HepG2 (cell line): Measurements from ENCODE around the gene CAT. TPM values are rescaled to one million over a fixed set of nuclear protein-coding genes. Genes with fewer than 3 reads are reported as not detected.

ENCODE experiments used
- ATAC-seq: fragments of 200-7000 bp; cut with Tn5 transposase; 3 replicates; pipeline ENCODE4 v1.9.1; 2020; ENCODE audit warnings: mild to moderate bottlenecking, moderate library complexity
- BruUV-seq: library from RNA; stranded (reverse); fragments of 400-500 nt; replicated peaks from 2 replicates; lab custom pipeline; 2021; lab: Mats Ljungman, UMichigan
- CTCF ChIA-PET: fragments of 300-600 bp; formaldehyde crosslinking; extraction: SDS; loops from one replicate; lab custom pipeline; 2021; ENCODE audit warnings: low total read pairs, inconsistent platforms, low intra/inter-chr PET ratio; lab: Yijun Ruan, JAX
- POLR2A ChIA-PET: fragments of 350-600 bp; sonication (Branson Sonifier 250); formaldehyde crosslinking; loops from one replicate; lab custom pipeline; 2020; ENCODE audit warnings: antibody characterized with exemption, inconsistent platforms; lab: Yijun Ruan, JAX
- DNase-seq: peaks from one replicate; pipeline ENCODE4 v3.0.0-alpha.2; 2015; ENCODE audit warnings: low spot score
- FAIRE-seq: peaks from 3 replicates; lab custom pipeline; 2011; peaks lifted over from hg19 to GRCh38; lab: Jason Lieb, UNC
- H2AFZ ChIP-seq: one replicate; pipeline ENCODE4 v1.6.1; 2011; ENCODE audit warnings: low read length, inconsistent platforms
- H3K27ac ChIP-seq: fragments of 300-600 bp; 3 replicates; pipeline ENCODE4 v1.8.0; 2011; ENCODE audit warnings: mixed run types, mild to moderate bottlenecking, mixed read lengths, low read length, inconsistent platforms; ENCODE audit not compliant: insufficient read depth; ENCODE audit errors: extremely low read length
- H3K27me3 ChIP-seq, 2 experiments: fragments of 200-600 bp in 1 of 2; 2 replicates in 1 of 2; 3 replicates in 1 of 2; pipeline versions ENCODE4 v1.6.0 to v1.8.0; 2011; ENCODE audit warnings: low read length in 2 of 2, mild to moderate bottlenecking in 2 of 2, moderate library complexity in 2 of 2, inconsistent platforms in 1 of 2; ENCODE audit not compliant: insufficient read depth in 2 of 2, control insufficient read depth in 1 of 2
- H3K36me3 ChIP-seq, 2 experiments: fragments of 200-600 bp in 1 of 2; replicated peaks in 1 of 2; 2 replicates in 1 of 2; 3 replicates in 1 of 2; pipeline versions ENCODE4 v1.5.1 to v1.8.0; 2011; ENCODE audit warnings: low read length in 2 of 2, inconsistent platforms in 1 of 2; ENCODE audit not compliant: insufficient read depth in 2 of 2, control insufficient read depth in 1 of 2
- H3K4me1 ChIP-seq: 2 replicates; pipeline ENCODE4 v1.5.1; 2012; ENCODE audit warnings: low read length, inconsistent platforms; ENCODE audit not compliant: insufficient read depth
- H3K4me2 ChIP-seq: 2 replicates; pipeline ENCODE4 v1.6.0; 2011; ENCODE audit warnings: low read depth, low read length, inconsistent platforms
- H3K4me3 ChIP-seq, 3 experiments: fragments of 200-600 bp in 1 of 3; sonication (generic), shearing (Covaris generic) in 1 of 3; replicated peaks in 1 of 3; 2 replicates each; pipeline ENCODE4 v1.5.1; 2011 to 2016; ENCODE audit warnings: low read length in 3 of 3, inconsistent platforms in 2 of 3, low read depth in 2 of 3, mild to moderate bottlenecking in 2 of 3, control low read depth in 1 of 3, mixed read lengths in 1 of 3; ENCODE audit not compliant: insufficient read depth in 1 of 3
- H3K79me2 ChIP-seq: one replicate; pipeline ENCODE4 v1.6.1; 2011; ENCODE audit warnings: low read length, inconsistent platforms; ENCODE audit not compliant: insufficient read depth
- H3K9ac ChIP-seq: 2 replicates; pipeline ENCODE4 v1.6.0; 2011; ENCODE audit warnings: mild to moderate bottlenecking, low read depth, low read length, inconsistent platforms; ENCODE audit not compliant: insufficient read depth
- H3K9me3 ChIP-seq: 2 replicates; pipeline ENCODE4 v1.5.1; 2012; ENCODE audit warnings: mild to moderate bottlenecking, low read length
- H4K20me1 ChIP-seq: 2 replicates; pipeline ENCODE4 v1.6.0; 2011; ENCODE audit warnings: inconsistent platforms, mild to moderate bottlenecking, low read length, moderate library complexity; ENCODE audit not compliant: insufficient read depth
- KDM3A ChIP-seq: IDR thresholded peaks from 2 replicates; pipeline ENCODE4 v1.6.1; 2018; ENCODE audit warnings: low read depth, missing compliant biosample characterization
- MATR3 ChIP-seq: sonication (generic); formaldehyde crosslinking; IDR thresholded peaks from 2 replicates; pipeline ENCODE4 v1.4.0; 2020; ENCODE audit warnings: missing genetic modification reagents
- MBD4 ChIP-seq: IDR thresholded peaks from 2 replicates; pipeline ENCODE4 v1.6.1; 2012; ENCODE audit warnings: low read length, inconsistent platforms, borderline replicate concordance
- MTF2 ChIP-seq: sonication (generic); formaldehyde crosslinking; IDR thresholded peaks from 2 replicates; pipeline ENCODE4 v1.5.0; 2020; ENCODE audit warnings: missing genetic modification reagents, borderline replicate concordance
- NFATC3 ChIP-seq: sonication (generic); formaldehyde crosslinking; IDR thresholded peaks from 2 replicates; pipeline ENCODE4 v1.5.1; 2020; ENCODE audit warnings: mild to moderate bottlenecking, missing genetic modification reagents
- ZNF225 ChIP-seq: sonication (generic); formaldehyde crosslinking; IDR thresholded peaks from 2 replicates; pipeline ENCODE4 v1.4.0; 2020; ENCODE audit warnings: mild to moderate bottlenecking, missing genetic modification reagents
- ZNF678 ChIP-seq: sonication (generic); formaldehyde crosslinking; IDR thresholded peaks from 2 replicates; pipeline ENCODE4 v1.4.0; 2020; ENCODE audit warnings: mild to moderate bottlenecking, missing genetic modification reagents
- ZNF703 ChIP-seq: sonication (generic); formaldehyde crosslinking; IDR thresholded peaks from 2 replicates; pipeline ENCODE4 v1.5.1; 2020; ENCODE audit warnings: missing genetic modification reagents, mild to moderate bottlenecking, moderate library complexity, borderline replicate concordance
- ZNF761 ChIP-seq: sonication (generic); formaldehyde crosslinking; conservative IDR thresholded peaks from 2 replicates; pipeline ENCODE4 v1.4.0; 2020; ENCODE audit warnings: mild to moderate bottlenecking, missing genetic modification reagents
- WGBS: methylation state at CpG from one replicate; pipeline ENCODE4 v1.1.6; 2017; ENCODE audit warnings: low lambda C conversion rate; 5-methylcytosine and 5-hydroxymethylcytosine counted together
- in situ Hi-C: cut with HindIII; loops from 2 replicates; pipeline ENCODE4 v1.10.0; 2017; ENCODE audit warnings: low pct_unique_long_range_greater_than_20kb; ENCODE audit not compliant: extremely low pct_ligation_motif_present
- intact Hi-C: fragments of 100-400 bp; cut with micrococcal nuclease; formaldehyde crosslinking; loops from one replicate; pipeline ENCODE4 v1.10.0; 2022; ENCODE audit not compliant: unreplicated experiment
- polyA plus RNA-seq, 8 experiments: library from polyadenylated mRNA; depleted of rRNA in 3 of 8; stranded (reverse) in 7 of 8; unstranded in 1 of 8; fragments of >200 nt; fragmentation: Illumina TruSeq in 4 of 8; extraction: Trizol in 4 of 8; gene quantifications; 2 replicates each; pipeline versions ENCODE4 v1.2.1 to v1.2.3, GENCODE V29; 2011 to 2016; ENCODE audit warnings: low read depth in 4 of 8, missing spikeins in 1 of 8, mixed read lengths in 1 of 8; ENCODE audit not compliant: insufficient read depth in 1 of 8
- total RNA-seq, 5 experiments: library from RNA; depleted of rRNA; stranded (reverse); fragments of >200 nt; fragmentation: Illumina TruSeq; extraction: Trizol; gene quantifications; 2 replicates each; pipeline ENCODE4 v1.2.3, GENCODE V29; 2016; ENCODE audit warnings: low read depth in 1 of 5
- TF ChIP-seq, protein P1 (sequence below): sonication (generic); formaldehyde crosslinking; IDR thresholded peaks from 2 replicates; pipeline ENCODE4 v1.8.0; 2022; ENCODE audit warnings: missing genetic modification reagents, mild to moderate bottlenecking, moderate library complexity, borderline replicate concordance

The CAT gene
- total and polyA plus RNA-seq, 2 of the 13 experiments (the other 11 are each of a cell fraction or from before 2014, with no cell fraction given): 107 to 136 TPM

DNA sequence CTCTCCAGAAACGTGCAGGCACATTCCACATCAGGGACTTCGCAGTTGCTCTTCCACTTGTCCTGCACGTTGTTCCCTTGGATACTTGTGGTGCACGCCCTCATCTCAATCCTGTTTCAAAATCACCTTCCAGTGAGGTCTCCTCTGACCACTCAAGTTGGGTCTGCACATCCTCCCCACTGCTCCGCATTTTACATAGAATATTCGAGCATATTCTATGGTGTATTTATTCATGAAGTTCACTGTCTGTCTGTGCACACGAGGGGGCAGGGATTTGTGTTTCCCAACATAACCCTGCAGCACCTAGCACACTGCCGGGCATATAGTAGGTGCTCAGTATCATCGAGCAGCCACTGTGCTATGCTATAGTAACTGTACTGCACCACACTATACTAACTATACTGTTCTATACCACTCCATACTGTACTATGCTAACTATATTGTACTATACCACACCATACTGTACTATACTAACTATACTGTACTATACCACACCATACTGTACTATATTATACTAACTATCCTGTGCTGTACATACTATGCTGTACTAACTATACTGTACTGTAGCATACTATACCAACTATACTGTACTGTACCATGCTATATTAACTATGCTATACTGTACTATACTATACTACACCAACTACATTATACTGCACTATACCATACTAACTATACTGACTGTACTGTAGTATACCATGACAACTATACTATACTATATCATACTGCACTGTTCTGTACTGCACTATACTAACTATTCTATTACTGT is 44.6 kb downstream of the CAT start:
- intact Hi-C loops (no loop called here), in situ Hi-C loops (loop anchor here (25.0 kb wide), 1 partner anchor 496 kb away; no protein-coding TSS in a partner anchor)
- H4K20me1 ChIP-seq: no peaks in the 10 kb centered on the region
- H3K9me3 ChIP-seq: no peaks in the 10 kb centered on the region
- H3K9ac ChIP-seq: no peak overlapping the region
- no peak overlapping the region for H3K27ac ChIP-seq
- POLR2A ChIA-PET: no interaction called here
- H3K4me2 ChIP-seq: no peak overlapping the region
- FAIRE-seq (no peak), DNase-seq (no peak), ATAC-seq (no peak)
- no peaks in the 10 kb centered on the region for H3K36me3 ChIP-seq
- H2AFZ ChIP-seq: no peak overlapping the region
- no peak overlapping the region for H3K4me3 ChIP-seq
- CTCF ChIA-PET: no interaction called here
- 52% methylated on average over 9 of the region's 9 CpGs for WGBS
- TF ChIP-seq NFATC3 (no peak), MATR3 (no peak), MTF2 (no peak), ZNF225 (CRISPR knock-in tag) (no peak), ZNF703 (no peak), KDM3A (CRISPR knock-in tag) (no peak), MBD4 (no peak), ZNF761 (CRISPR knock-in tag) (no peak), ZNF678 (CRISPR knock-in tag) (no peak)
- TF ChIP-seq, protein P1, sequence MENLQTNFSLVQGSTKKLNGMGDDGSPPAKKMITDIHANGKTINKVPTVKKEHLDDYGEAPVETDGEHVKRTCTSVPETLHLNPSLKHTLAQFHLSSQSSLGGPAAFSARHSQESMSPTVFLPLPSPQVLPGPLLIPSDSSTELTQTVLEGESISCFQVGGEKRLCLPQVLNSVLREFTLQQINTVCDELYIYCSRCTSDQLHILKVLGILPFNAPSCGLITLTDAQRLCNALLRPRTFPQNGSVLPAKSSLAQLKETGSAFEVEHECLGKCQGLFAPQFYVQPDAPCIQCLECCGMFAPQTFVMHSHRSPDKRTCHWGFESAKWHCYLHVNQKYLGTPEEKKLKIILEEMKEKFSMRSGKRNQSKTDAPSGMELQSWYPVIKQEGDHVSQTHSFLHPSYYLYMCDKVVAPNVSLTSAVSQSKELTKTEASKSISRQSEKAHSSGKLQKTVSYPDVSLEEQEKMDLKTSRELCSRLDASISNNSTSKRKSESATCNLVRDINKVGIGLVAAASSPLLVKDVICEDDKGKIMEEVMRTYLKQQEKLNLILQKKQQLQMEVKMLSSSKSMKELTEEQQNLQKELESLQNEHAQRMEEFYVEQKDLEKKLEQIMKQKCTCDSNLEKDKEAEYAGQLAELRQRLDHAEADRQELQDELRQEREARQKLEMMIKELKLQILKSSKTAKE: no peak
- peaks cover 19% of the 10 kb centered on the region for H3K4me1 ChIP-seq
- H3K79me2 ChIP-seq: no peaks in the 10 kb centered on the region
- BruUV-seq: no TSS peak
- H3K27me3 ChIP-seq: no peaks in the 10 kb centered on the region; a peak in 1 of 5 replicates
